Measurements from ENCODE around the gene ABLIM2. TPM values are rescaled to one million over a fixed set of nuclear protein-coding genes. Genes with fewer than 3 reads are reported as not detected.

The ABLIM2 gene
- total RNA-seq, 2 experiments from 2014 or later: 0.32 to 0.54 TPM

DNA sequence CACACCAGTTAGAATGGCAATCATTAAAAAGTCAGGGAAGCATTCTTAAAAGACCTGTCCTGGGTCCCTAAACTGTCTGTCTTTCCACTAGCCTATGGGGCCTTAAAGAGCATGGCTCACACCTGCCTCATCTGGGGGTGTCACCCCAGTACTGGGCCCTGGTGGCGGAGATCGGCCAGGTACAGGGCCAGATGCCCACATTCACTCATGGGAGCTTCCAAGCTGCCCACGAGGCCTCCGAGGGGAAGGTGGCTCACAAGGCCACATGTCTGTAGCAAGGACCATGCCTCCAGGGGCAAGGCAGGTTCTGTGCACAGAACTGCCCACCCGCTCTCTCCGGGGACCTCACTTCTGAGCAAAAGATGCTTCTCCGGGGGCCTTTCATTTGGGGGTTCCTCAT, 163.5 kb downstream of the ABLIM2 start:
- H3K27ac Mint-ChIP-seq: no peak overlapping the region
- DNase-seq: no peak
- no peaks in the 10 kb centered on the region for H3K4me1 Mint-ChIP-seq (ENCODE audit: low read depth)
- H3K36me3 Mint-ChIP-seq (ENCODE audit: low read depth): no peaks in the 10 kb centered on the region
- peaks cover 2% of the 10 kb centered on the region for H3K9me3 Mint-ChIP-seq
- no peak for ATAC-seq
- intact Hi-C loops (cut with micrococcal nuclease): no loop called here
- H3K27me3 Mint-ChIP-seq: no peaks in the 10 kb centered on the region
- ChIA-PET CTCF (no interaction called here), POLR2A (no interaction called here)
- TF ChIP-seq, protein P1, sequence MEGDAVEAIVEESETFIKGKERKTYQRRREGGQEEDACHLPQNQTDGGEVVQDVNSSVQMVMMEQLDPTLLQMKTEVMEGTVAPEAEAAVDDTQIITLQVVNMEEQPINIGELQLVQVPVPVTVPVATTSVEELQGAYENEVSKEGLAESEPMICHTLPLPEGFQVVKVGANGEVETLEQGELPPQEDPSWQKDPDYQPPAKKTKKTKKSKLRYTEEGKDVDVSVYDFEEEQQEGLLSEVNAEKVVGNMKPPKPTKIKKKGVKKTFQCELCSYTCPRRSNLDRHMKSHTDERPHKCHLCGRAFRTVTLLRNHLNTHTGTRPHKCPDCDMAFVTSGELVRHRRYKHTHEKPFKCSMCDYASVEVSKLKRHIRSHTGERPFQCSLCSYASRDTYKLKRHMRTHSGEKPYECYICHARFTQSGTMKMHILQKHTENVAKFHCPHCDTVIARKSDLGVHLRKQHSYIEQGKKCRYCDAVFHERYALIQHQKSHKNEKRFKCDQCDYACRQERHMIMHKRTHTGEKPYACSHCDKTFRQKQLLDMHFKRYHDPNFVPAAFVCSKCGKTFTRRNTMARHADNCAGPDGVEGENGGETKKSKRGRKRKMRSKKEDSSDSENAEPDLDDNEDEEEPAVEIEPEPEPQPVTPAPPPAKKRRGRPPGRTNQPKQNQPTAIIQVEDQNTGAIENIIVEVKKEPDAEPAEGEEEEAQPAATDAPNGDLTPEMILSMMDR (IDR thresholded peaks at IDR 0.05): no peak
- H3K4me3 Mint-ChIP-seq: no peak overlapping the region

- POLR2A ChIA-PET: no interaction called here
- Mint-ChIP-seq H3K27me3 (no peaks in the 10 kb centered on the region), H3K36me3 (ENCODE audit: low read depth) (no peaks in the 10 kb centered on the region), H3K27ac (no peak overlapping the region), H3K4me3 (no peak overlapping the region), H3K9me3 (peaks cover 2% of the 10 kb centered on the region), H3K4me1 (ENCODE audit: low read depth) (no peaks in the 10 kb centered on the region)
- DNase-seq (no peak), ATAC-seq (no peak)
- TF ChIP-seq, protein P1 (IDR thresholded peaks at IDR 0.05): no peak
- CTCF ChIA-PET: interaction anchor here (1.1 to 1.5 kb wide), 3 partner anchors 45 to 191 kb away, joined by 3 read pairs; no protein-coding TSS in a partner anchor
- intact Hi-C loops (cut with micrococcal nuclease): no loop called here
Measured at GRCh38 chr4:7993671-7994070, 164.9 kb downstream of the ABLIM2 start.

DNA sequence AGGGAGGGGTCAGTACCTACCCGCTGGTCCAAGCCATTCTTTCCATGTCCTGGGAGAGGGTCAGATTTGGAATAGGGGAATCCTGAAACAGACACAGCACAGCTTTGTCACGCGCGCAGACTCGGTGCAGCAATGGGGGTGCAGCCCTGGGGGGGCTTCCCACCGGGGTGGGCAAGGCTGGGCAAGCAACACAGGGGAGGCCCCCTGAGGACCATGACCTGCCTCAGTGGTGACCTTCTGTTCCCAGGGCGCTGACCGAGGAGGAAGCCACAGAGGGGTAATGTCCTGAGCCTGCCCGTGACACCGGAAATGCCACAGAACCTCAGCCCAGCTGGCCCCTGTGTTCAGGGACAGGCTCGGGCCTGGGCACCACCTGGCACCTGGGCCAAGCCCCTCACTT, 165.8 kb downstream of the ABLIM2 start:
- CTCF ChIA-PET: interaction anchor here (1.1 to 1.5 kb wide), 3 partner anchors 45 to 191 kb away, joined by 3 read pairs; no protein-coding TSS in a partner anchor
- intact Hi-C loops (cut with micrococcal nuclease): no loop called here
- no peak for DNase-seq
- TF ChIP-seq, protein P1 (IDR thresholded peaks at IDR 0.05): no peak
- Mint-ChIP-seq H3K9me3 (peaks cover 2% of the 10 kb centered on the region), H3K4me1 (ENCODE audit: low read depth) (no peaks in the 10 kb centered on the region), H3K27ac (no peak overlapping the region), H3K27me3 (no peaks in the 10 kb centered on the region), H3K36me3 (ENCODE audit: low read depth) (no peaks in the 10 kb centered on the region), H3K4me3 (no peak overlapping the region)
- POLR2A ChIA-PET: interaction anchor here (0.6 kb wide), 1 partner anchor 249 kb away, joined by 3 read pairs; no protein-coding TSS in a partner anchor
- ATAC-seq: no peak

DNA sequence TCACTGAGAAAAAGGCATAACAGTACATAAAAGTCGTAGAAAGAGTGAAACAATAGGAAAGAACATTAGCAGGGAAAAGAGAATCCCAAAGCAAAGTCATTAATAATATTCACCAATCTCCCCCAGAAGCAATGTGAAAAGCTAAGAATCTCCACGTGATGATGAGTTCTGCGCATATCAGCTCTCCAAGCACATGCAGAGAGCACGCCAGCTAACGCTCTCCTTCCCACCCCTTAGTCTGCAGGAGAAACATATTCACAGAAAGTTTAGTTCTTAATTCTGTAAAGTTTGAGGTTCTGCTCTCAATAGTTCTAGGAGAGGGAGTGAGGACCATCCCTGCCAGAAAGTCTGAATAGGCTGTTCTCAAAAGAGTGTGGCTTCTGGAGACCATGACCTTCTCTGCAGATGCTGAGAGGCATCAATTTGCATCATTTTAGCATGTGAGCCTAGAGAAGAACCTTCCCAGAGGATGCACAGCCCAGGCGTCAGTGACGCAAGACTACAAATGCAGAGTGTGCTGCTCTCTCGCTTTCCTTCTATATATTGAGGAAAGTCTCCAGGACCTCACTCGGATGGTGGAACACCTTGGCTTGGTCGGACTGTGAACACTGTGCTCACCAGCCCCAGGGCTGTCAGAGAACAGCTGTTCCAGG, 167.7 kb downstream of the ABLIM2 start:
- H3K4me1 Mint-ChIP-seq (ENCODE audit: low read depth): peaks cover 3% of the 10 kb centered on the region
- H3K27me3 Mint-ChIP-seq: peaks cover 2% of the 10 kb centered on the region
- H3K9me3 Mint-ChIP-seq: peaks cover 2% of the 10 kb centered on the region
- ChIA-PET POLR2A (no interaction called here), CTCF (interaction anchor here (7.5 kb wide), 1 partner anchor 185 kb away, joined by 133 read pairs; no protein-coding TSS in a partner anchor)
- no peaks in the 10 kb centered on the region for H3K36me3 Mint-ChIP-seq (ENCODE audit: low read depth)
- ATAC-seq (no peak), DNase-seq (no peak)
- H3K4me3 Mint-ChIP-seq: no peak overlapping the region
- H3K27ac Mint-ChIP-seq: no peak overlapping the region
- intact Hi-C loops (cut with micrococcal nuclease): no loop called here
- TF ChIP-seq, protein P1 (IDR thresholded peaks at IDR 0.05): no peak

GRCh38 chr4:7989654-7990053, 169.0 kb downstream of the ABLIM2 start:
- Mint-ChIP-seq H3K27me3 (peaks cover 3% of the 10 kb centered on the region), H3K4me3 (no peak overlapping the region), H3K4me1 (ENCODE audit: low read depth) (peaks cover 7% of the 10 kb centered on the region), H3K36me3 (ENCODE audit: low read depth) (no peaks in the 10 kb centered on the region), H3K27ac (no peak overlapping the region), H3K9me3 (no peaks in the 10 kb centered on the region)
- CTCF ChIA-PET: interaction anchor here (7.5 kb wide), 1 partner anchor 184 kb away, joined by 133 read pairs; no protein-coding TSS in a partner anchor
- DNase-seq (no peak), ATAC-seq (no peak)
- intact Hi-C loops (cut with micrococcal nuclease): no loop called here
- TF ChIP-seq, protein P1 (IDR thresholded peaks at IDR 0.05): no peak
- POLR2A ChIA-PET: no interaction called here

Measured in activated CD8-positive, alpha-beta T cell treated with anti-CD3 and anti-CD28 coated beads for 36 hours (primary cell).